ENCODE data around the gene IQCK. TPM values are rescaled to one million over a fixed set of nuclear protein-coding genes. Genes with fewer than 3 reads are reported as not detected.

IQCK gene
- total RNA-seq, 6 donors from 2014 or later = 9.3 to 50.3 (median 18.3) TPM

- no peak for DNase-seq
- H3K4me3 ChIP-seq = no peak overlapping the region
- no peak for ATAC-seq (ENCODE audit: low FRiP score in 2 of 2)
- H3K27ac ChIP-seq = no peak overlapping the region
- H3K36me3 ChIP-seq = no peaks in the 10 kb centered on the region
- no peaks in the 10 kb centered on the region for H3K9me3 ChIP-seq
- no peaks in the 10 kb centered on the region for H3K4me1 ChIP-seq
- H3K27me3 ChIP-seq = no peaks in the 10 kb centered on the region
- 87 to 91% methylated on average over 12 of the region's 12 CpGs for WGBS, 2 donors
- TF ChIP-seq EP300 (IDR thresholded peaks at IDR 0.05) = no peak
- no peak for TF ChIP-seq POLR2A (IDR thresholded peaks at IDR 0.05)
- no peak for TF ChIP-seq POLR2AphosphoS5 (IDR thresholded peaks at IDR 0.05)
- no peak for TF ChIP-seq CTCF (IDR thresholded peaks at IDR 0.05)
Observed at GRCh38 chr16:19776565-19776964, 58.5 kb downstream of the IQCK start.

DNA sequence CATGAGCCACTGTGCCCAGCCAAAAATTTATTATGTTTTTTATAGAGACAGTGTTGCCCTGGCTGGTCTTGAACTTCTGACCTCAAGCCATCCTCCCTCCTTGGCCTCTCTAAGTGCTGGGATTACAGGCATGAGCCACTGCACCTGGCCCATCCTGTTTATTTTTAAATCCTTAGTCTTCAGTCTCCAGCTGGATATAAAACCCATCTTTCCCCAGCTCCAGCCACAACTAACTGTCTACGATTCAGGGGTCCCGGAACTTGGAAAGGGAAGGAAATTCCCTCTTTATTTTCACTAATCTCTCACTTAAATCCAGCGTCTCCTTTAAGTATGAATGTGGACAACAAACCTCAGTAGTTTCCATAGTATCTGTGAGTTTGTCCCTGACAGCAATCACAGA lies 62.2 kb downstream of the IQCK start:
- ATAC-seq (ENCODE audit: low FRiP score in 2 of 2) = no peak
- Histone ChIP-seq H3K4me1 (no peaks in the 10 kb centered on the region), H3K4me3 (no peak overlapping the region), H3K27me3 (no peaks in the 10 kb centered on the region), H3K36me3 (no peaks in the 10 kb centered on the region), H3K27ac (no peak overlapping the region), H3K9me3 (no peaks in the 10 kb centered on the region)
- WGBS, 2 donors = 92 to 96% methylated on average over 3 of the region's 3 CpGs
- no peak for DNase-seq
- TF ChIP-seq POLR2A (IDR thresholded peaks at IDR 0.05) (no peak), EP300 (IDR thresholded peaks at IDR 0.05) (no peak), CTCF (IDR thresholded peaks at IDR 0.05) (no peak), POLR2AphosphoS5 (IDR thresholded peaks at IDR 0.05) (no peak)

DNA sequence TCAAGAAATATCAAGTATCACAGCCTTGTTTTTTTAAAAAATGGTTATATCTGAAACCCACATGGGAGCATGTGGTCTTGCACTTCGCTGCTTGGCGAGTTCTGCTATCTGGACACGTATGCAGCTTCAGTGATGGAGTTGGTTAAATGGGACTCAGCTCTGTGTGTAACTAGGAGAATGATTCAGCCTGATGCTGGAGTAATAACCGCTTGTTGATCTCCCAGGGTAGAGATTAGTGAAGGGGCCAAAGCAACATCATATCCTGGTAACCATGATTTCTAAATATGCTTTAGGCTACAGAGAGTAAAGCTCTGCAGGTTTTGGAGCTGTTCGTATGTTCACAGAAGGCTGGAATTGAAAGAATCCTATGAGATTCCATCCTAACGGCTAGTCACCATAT lies 63.2 kb downstream of the IQCK start:
- Histone ChIP-seq H3K4me3 (no peak overlapping the region), H3K4me1 (no peaks in the 10 kb centered on the region), H3K36me3 (no peaks in the 10 kb centered on the region), H3K9me3 (no peaks in the 10 kb centered on the region), H3K27me3 (no peaks in the 10 kb centered on the region), H3K27ac (no peak overlapping the region)
- WGBS, 2 donors = 93 to 94% methylated on average over 6 of the region's 6 CpGs
- ATAC-seq (ENCODE audit: low FRiP score in 2 of 2) (peak in 1 of 2 donors; percentile 85), DNase-seq (no peak)
- no peak for TF ChIP-seq POLR2AphosphoS5 (IDR thresholded peaks at IDR 0.05)
- no peak for TF ChIP-seq POLR2A (IDR thresholded peaks at IDR 0.05)
- no peak for TF ChIP-seq CTCF (IDR thresholded peaks at IDR 0.05)
- no peak for TF ChIP-seq EP300 (IDR thresholded peaks at IDR 0.05)

- Histone ChIP-seq H3K4me3 (no peak overlapping the region), H3K27ac (no peak overlapping the region), H3K36me3 (no peaks in the 10 kb centered on the region), H3K27me3 (no peaks in the 10 kb centered on the region), H3K4me1 (no peaks in the 10 kb centered on the region), H3K9me3 (no peaks in the 10 kb centered on the region)
- no peak for TF ChIP-seq EP300 (IDR thresholded peaks at IDR 0.05)
- TF ChIP-seq CTCF (IDR thresholded peaks at IDR 0.05) = no peak
- no peak for TF ChIP-seq POLR2A (IDR thresholded peaks at IDR 0.05)
- no peak for TF ChIP-seq POLR2AphosphoS5 (IDR thresholded peaks at IDR 0.05)
- ATAC-seq (ENCODE audit: low FRiP score in 2 of 2) (peak in 1 of 2 donors; percentile 57), DNase-seq (no peak)
- 85 to 89% methylated on average over 17 of the region's 17 CpGs for WGBS, 2 donors
Observed at GRCh38 chr16:19783363-19784182, 65.5 kb downstream of the IQCK start.

Data from upper lobe of left lung (tissue), 6 donors.